ENCODE data around the gene WDR86.

DNA sequence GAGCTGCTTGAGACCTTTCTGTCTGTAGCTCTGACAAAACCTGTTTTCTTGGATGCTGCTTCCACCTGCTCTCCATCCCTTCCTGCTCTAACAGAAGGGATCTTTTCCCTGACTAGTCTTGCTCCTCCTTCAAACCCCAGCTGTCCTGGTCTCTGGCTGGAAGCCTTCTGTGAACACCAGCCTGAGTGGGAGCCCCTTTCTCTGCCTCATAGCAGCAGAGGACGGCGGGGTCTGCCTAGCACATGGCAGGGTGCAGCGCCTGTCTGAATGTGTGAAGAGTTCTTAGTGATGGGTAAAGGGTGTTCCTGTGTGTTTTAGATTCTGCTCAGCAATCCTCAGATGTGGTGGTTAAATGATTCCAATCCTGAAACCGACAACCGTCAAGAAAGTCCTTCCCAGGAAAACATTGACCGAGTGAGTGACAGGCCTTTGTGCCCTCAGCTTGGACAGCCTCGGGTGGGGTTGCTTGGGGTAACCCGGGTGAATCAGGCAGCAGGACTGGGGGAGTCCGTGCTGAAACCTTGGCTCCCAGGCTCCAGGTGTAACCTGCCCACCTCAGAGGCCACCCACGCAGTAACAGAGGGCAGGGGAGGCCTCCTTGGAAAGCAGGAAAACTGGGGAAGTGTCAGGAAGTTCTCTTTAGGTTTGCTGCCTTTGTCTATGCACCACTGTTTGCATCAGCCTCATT lies 34.2 kb downstream of the WDR86 start:
- no peak for TF ChIP-seq CTCF (conservative IDR thresholded peaks at IDR 0.05; ENCODE audit: low read depth, low read length)
- no peak for TF ChIP-seq EZH2 (IDR thresholded peaks at IDR 0.05; ENCODE audit: borderline replicate concordance, low read depth, low read length, poor library complexity, severe bottlenecking)

Measured in A673 (cell line).